ENCODE measurements around the gene TAF15.

The TAF15 gene

GRCh38 chr17:35797370-35797769, 11.9 kb upstream of the TAF15 start:
- H3K4me3 ChIP-seq (ENCODE audit: low read length): no peak overlapping the region
- H3K9me2 ChIP-seq (replicated peaks; ENCODE audit: insufficient read depth, low read length): no peaks in the 10 kb centered on the region
- no peak overlapping the region for H3K4me2 ChIP-seq (ENCODE audit: low read depth, low read length)
- H3K27ac ChIP-seq (ENCODE audit: low read length): no peak overlapping the region
- H3F3A ChIP-seq (ENCODE audit: insufficient read depth, low read length): no peaks in the 10 kb centered on the region
- H4K20me1 ChIP-seq (ENCODE audit: insufficient read depth, low read length): no peaks in the 10 kb centered on the region
- H3K9ac ChIP-seq (ENCODE audit: low read length): no peak overlapping the region
- H2AFZ ChIP-seq (ENCODE audit: low read length): no peak overlapping the region
- no peaks in the 10 kb centered on the region for H3K79me2 ChIP-seq (ENCODE audit: low read length)
- TF ChIP-seq CTCF (IDR thresholded peaks at IDR 0.05; ENCODE audit: low read length): no peak
- H3K9me3 ChIP-seq (replicated peaks; ENCODE audit: insufficient read depth, low read length): no peaks in the 10 kb centered on the region
- peaks cover 45% of the 10 kb centered on the region for H3K27me3 ChIP-seq (replicated peaks; ENCODE audit: insufficient read depth, low read length)
- no peaks in the 10 kb centered on the region for H3K4me1 ChIP-seq (ENCODE audit: low read length)
- no peaks in the 10 kb centered on the region for H3K36me3 ChIP-seq (replicated peaks; ENCODE audit: insufficient read depth, low read length)
- no peak for DNase-seq

DNA sequence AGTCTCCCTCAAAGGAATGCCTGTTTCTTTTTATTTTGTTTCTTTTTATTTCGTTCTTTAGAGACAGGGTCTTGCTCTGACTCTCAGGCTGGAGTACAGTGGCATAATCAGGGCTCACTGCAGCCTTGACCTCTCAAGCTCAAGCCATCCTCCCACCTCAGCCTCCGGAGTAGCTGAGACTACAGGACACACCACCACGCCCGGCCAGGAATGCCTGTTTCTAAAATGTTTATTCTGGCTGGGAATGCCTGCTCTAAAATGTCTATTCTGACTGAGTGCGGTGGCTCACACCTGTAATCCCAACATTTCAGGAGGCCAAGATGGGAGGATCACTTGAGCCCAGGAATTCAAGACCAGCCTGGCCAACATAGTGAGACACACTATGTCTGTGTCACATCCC, 11.4 kb upstream of the TAF15 start:
- Histone ChIP-seq H2AFZ (ENCODE audit: low read length) (no peak overlapping the region), H3K4me2 (ENCODE audit: low read depth, low read length) (no peak overlapping the region), H3F3A (ENCODE audit: insufficient read depth, low read length) (no peaks in the 10 kb centered on the region), H3K9ac (ENCODE audit: low read length) (no peak overlapping the region), H3K27ac (ENCODE audit: low read length) (no peak overlapping the region), H4K20me1 (ENCODE audit: insufficient read depth, low read length) (no peaks in the 10 kb centered on the region), H3K9me2 (replicated peaks; ENCODE audit: insufficient read depth, low read length) (no peaks in the 10 kb centered on the region), H3K36me3 (replicated peaks; ENCODE audit: insufficient read depth, low read length) (no peaks in the 10 kb centered on the region), H3K79me2 (ENCODE audit: low read length) (no peaks in the 10 kb centered on the region), H3K4me3 (ENCODE audit: low read length) (no peak overlapping the region), H3K9me3 (replicated peaks; ENCODE audit: insufficient read depth, low read length) (no peaks in the 10 kb centered on the region), H3K4me1 (ENCODE audit: low read length) (no peaks in the 10 kb centered on the region), H3K27me3 (replicated peaks; ENCODE audit: insufficient read depth, low read length) (peaks cover 45% of the 10 kb centered on the region)
- DNase-seq: no peak
- no peak for TF ChIP-seq EZH2phosphoT487 (IDR thresholded peaks at IDR 0.05; ENCODE audit: low read length)
- no peak for TF ChIP-seq CTCF (IDR thresholded peaks at IDR 0.05; ENCODE audit: low read length)
- TF ChIP-seq EZH2 (optimal IDR thresholded peaks at IDR 0.05; ENCODE audit: low read depth, low read length): no peak

- no peak for TF ChIP-seq EZH2phosphoT487 (IDR thresholded peaks at IDR 0.05; ENCODE audit: low read length)
- TF ChIP-seq CTCF (IDR thresholded peaks at IDR 0.05; ENCODE audit: low read length): no peak
- no peak for TF ChIP-seq EZH2 (optimal IDR thresholded peaks at IDR 0.05; ENCODE audit: low read depth, low read length)
- H4K20me1 ChIP-seq (ENCODE audit: insufficient read depth, low read length): no peaks in the 10 kb centered on the region
- no peak overlapping the region for H3K27ac ChIP-seq (ENCODE audit: low read length)
- H3K9me3 ChIP-seq (replicated peaks; ENCODE audit: insufficient read depth, low read length): no peaks in the 10 kb centered on the region
- H3K4me2 ChIP-seq (ENCODE audit: low read depth, low read length): no peak overlapping the region
- H3K36me3 ChIP-seq (replicated peaks; ENCODE audit: insufficient read depth, low read length): no peaks in the 10 kb centered on the region
- no peak overlapping the region for H3K9ac ChIP-seq (ENCODE audit: low read length)
- no peaks in the 10 kb centered on the region for H3K9me2 ChIP-seq (replicated peaks; ENCODE audit: insufficient read depth, low read length)
- H3K27me3 ChIP-seq (replicated peaks; ENCODE audit: insufficient read depth, low read length): peaks cover 39% of the 10 kb centered on the region
- no peak overlapping the region for H2AFZ ChIP-seq (ENCODE audit: low read length)
- no peaks in the 10 kb centered on the region for H3F3A ChIP-seq (ENCODE audit: insufficient read depth, low read length)
- 0 out of 2 replicates have a peak, but pooled peaks cover under 1% of the 10 kb centered on the region for H3K4me1 ChIP-seq (ENCODE audit: low read length)
- no peak overlapping the region for H3K4me3 ChIP-seq (ENCODE audit: low read length)
- no peak for DNase-seq
- H3K79me2 ChIP-seq (ENCODE audit: low read length): no peaks in the 10 kb centered on the region
These were observed 9.3 kb upstream of the TAF15 start for GRCh38 chr17:35799942-35800341.

Measured in MM.1S (cell line).